Measurements from ENCODE around the gene TK2.

The TK2 gene

DNA sequence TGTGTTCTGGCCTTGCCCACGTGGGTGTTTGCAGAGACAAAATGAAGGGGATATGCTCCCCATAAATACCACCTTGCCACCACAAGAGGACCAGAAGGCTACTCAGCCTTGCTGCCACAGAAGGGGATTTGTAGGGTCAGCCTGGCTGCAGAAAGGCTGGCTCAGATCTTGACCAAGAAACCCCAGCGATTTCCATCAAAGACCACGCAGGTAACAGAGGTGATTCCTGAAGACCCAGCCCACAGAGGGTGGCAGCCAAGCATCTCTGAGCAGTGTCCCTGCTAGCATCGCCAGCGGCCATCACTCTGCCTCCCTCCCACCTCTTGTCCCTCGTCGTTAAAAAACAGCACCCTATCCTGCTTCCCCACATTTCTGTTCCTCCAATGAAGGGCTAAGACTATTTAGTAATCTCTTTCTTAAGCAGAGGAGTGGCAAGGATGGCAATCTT, 68.0 kb downstream of the TK2 start:
- CTCF ChIA-PET, result interaction anchor here (1.3 to 15.2 kb wide), 9 partner anchors 9 to 127 kb away, joined by 3 to 273 read pairs (median 9); no protein-coding TSS in a partner anchor
- H3K4me3 ChIP-seq (ENCODE audit: low read depth, low read length), result no peak overlapping the region
- DNase-seq (ENCODE audit: low read depth, low spot score), result no peak
- POLR2A ChIA-PET, result no interaction called here
- TF ChIP-seq, protein P1, sequence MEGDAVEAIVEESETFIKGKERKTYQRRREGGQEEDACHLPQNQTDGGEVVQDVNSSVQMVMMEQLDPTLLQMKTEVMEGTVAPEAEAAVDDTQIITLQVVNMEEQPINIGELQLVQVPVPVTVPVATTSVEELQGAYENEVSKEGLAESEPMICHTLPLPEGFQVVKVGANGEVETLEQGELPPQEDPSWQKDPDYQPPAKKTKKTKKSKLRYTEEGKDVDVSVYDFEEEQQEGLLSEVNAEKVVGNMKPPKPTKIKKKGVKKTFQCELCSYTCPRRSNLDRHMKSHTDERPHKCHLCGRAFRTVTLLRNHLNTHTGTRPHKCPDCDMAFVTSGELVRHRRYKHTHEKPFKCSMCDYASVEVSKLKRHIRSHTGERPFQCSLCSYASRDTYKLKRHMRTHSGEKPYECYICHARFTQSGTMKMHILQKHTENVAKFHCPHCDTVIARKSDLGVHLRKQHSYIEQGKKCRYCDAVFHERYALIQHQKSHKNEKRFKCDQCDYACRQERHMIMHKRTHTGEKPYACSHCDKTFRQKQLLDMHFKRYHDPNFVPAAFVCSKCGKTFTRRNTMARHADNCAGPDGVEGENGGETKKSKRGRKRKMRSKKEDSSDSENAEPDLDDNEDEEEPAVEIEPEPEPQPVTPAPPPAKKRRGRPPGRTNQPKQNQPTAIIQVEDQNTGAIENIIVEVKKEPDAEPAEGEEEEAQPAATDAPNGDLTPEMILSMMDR (IDR thresholded peaks at IDR 0.05; ENCODE audit: insufficient read depth, low read length, missing control alignments), result no peak

DNA sequence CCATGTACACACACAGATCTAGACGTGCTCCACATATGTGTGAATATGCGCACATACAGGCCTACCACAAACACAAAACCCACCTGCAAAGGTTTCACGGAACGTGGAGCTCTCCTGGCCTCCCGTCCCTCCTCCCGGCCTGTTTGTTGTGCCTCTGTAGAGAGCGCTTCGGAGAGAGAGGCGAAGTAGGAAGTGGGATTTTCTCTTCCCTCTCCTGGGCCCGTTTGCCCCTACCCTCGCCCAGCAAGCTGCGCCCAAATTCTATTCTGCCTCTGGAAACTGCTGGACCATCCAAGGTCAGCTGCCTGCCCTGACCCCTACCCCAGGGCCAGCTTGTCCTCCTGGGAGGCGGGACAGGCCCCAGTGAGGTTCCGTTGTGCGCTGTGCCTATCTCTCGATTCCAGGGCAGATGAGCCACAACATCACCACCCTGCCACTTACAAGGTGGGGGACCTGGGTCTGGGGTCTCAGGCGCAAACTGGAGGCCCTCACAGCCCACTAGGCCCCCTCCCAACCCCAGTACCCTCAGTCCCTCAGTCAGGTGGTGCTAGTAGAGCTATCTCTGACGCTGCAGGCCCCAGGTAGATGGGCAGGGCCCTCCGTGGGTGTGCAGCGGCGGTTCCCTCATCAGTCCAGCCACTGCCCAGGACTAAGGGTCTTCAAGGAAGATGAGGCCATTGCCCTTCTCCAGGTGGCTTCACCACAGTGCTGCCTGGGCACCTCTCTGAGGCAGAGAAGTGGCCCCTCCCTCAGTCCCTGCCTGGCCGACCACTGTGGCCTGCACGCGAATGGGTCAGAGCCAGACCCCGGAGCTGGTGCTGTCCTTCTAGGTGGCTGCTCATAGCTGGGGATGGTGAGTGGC, 68.6 kb downstream of the TK2 start:
- no peak overlapping the region for H3K4me3 ChIP-seq (ENCODE audit: low read depth, low read length)
- no peak for DNase-seq (ENCODE audit: low read depth, low spot score)
- TF ChIP-seq, protein P1 (IDR thresholded peaks at IDR 0.05; ENCODE audit: insufficient read depth, low read length, missing control alignments), result no peak
- ChIA-PET POLR2A (no interaction called here), CTCF (interaction anchor here (1.0 to 15.2 kb wide), 9 partner anchors 9 to 127 kb away, joined by 3 to 273 read pairs (median 8); no protein-coding TSS in a partner anchor)

DNA sequence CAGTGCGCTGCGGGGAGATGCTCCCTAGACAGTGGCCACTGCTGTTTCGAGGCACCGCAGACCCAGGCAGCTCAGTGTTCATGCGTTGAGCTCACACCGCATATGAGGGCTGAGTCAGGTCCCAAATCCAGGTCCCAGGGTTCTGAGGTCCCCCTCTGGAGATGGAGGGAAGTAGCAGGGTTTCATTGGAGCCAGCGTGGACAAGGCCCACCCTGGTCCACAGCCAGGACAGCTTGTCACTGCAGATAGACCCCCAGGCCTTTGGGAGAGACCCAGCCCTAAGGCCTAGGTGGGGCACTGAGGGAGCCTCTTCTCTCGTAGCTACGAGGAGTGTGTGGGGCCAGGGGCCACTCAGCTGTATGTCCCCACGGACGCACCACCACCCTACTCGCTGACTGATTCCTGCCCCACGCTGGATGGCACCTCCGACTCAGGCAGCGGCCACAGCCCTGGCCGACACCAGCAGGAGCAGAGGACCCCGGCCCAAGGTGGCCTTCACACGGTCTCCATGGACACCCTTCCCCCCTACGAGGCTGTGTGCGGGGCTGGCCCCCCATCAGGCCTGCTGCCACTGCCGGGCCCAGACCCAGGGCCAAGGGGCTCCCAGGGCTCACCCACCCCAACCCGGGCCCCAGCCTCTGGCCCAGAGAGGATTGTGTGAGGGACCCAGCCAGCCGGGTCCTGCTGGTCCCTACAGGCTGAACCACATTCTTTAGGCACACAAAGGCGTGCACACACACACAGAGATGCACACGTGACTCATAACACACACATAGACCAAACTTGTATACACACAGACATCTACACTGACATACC, 69.4 kb downstream of the TK2 start:
- DNase-seq (ENCODE audit: low read depth, low spot score), result no peak
- TF ChIP-seq, protein P1 (IDR thresholded peaks at IDR 0.05; ENCODE audit: insufficient read depth, low read length, missing control alignments), result no peak
- no peak overlapping the region for H3K4me3 ChIP-seq (ENCODE audit: low read depth, low read length)
- CTCF ChIA-PET, result interaction anchor here (0.8 to 15.2 kb wide), 11 partner anchors 8 to 388 kb away, joined by 3 to 273 read pairs (median 6); no protein-coding TSS in a partner anchor
- POLR2A ChIA-PET, result no interaction called here

DNA sequence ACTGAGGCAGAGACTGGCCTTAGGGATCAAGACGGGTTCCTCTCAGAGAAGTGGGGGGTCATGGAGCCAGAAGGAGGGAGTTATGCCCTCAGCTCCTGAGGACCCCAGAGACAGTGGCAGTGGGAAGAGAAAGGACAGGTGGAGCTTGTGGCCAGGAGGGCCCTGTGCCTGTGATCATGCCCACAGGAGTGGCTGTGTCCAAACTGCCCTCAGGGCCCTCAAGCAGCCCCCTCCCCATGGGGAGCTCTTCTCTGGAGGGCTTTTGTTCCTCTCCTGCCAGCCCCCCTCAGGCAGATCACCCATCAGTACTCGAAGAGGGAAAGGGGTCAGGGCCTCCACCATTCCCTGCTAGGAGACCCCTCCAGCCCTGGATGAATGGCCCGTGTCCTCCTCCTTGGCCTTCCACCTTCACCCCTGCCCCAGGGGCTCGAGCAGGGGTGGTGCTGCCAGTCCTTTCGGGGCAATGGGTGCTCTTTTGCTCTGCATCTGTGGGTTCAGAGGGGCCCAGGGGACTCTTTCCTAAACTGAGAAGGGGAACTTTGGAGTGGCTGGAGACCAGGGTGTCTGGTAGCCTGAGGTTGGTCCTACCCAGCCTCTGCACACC, 70.2 kb downstream of the TK2 start:
- ChIA-PET POLR2A (no interaction called here), CTCF (interaction anchor here (0.6 to 15.2 kb wide), 11 partner anchors 10 to 388 kb away, joined by 3 to 273 read pairs (median 5); no protein-coding TSS in a partner anchor)
- TF ChIP-seq, protein P1 (IDR thresholded peaks at IDR 0.05; ENCODE audit: insufficient read depth, low read length, missing control alignments), result no peak
- no peak overlapping the region for H3K4me3 ChIP-seq (ENCODE audit: low read depth, low read length)
- DNase-seq (ENCODE audit: low read depth, low spot score), result no peak

- CTCF ChIA-PET, result interaction anchor here (0.6 to 15.2 kb wide), 12 partner anchors 10 to 389 kb away, joined by 3 to 273 read pairs (median 5); no protein-coding TSS in a partner anchor
- DNase-seq (ENCODE audit: low read depth, low spot score), result no peak
- TF ChIP-seq, protein P1 (IDR thresholded peaks at IDR 0.05; ENCODE audit: insufficient read depth, low read length, missing control alignments), result peak; percentile 84
- POLR2A ChIA-PET, result no interaction called here
- no peak overlapping the region for H3K4me3 ChIP-seq (ENCODE audit: low read depth, low read length)
These were observed 71.0 kb downstream of the TK2 start for GRCh38 chr16:66478733-66479511.

Measured in AG04449 (cell line).